ENCODE data around the gene CYTH4.

GRCh38 chr22:37263966-37264887 is 18.1 kb upstream of the CYTH4 start:
- TF ChIP-seq CTCF (IDR thresholded peaks at IDR 0.05), result no peak
- no peak for TF ChIP-seq ZFX (IDR thresholded peaks at IDR 0.05; ENCODE audit: borderline replicate concordance)

Data from 22Rv1 (cell line).